ENCODE results near the gene DLK2.

- TF ChIP-seq CTCF (CRISPR knock-in tag; IDR thresholded peaks at IDR 0.05) (no peak), ZNF512 (CRISPR knock-in tag; IDR thresholded peaks at IDR 0.05) (no peak), ATF3 (CRISPR knock-in tag; IDR thresholded peaks at IDR 0.05) (peak; percentile 79)
Observed at GRCh38 chr6:43436577-43437282, 18.6 kb downstream of the DLK2 start.
